ENCODE data around the gene CORO1C.

CORO1C gene

DNA sequence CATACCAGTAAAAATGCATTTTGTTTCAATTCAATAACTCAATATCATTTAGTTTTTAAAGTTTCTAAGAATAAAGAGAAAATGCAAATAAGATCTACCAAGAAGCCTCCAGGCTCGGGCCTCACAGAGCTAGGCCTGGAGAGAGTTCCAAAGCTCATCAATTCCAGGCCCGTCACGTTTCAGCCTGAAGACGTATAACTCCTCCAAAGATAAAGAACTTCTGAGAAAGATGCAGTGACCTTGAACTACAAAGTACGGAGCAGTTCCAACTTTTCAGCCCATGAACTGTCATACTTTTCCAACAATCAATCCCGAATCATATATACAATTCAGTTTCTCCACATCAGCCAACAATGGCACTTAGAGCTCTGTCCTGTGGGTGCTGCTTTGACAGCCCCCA is 17.8 kb downstream of the CORO1C start:
- H3K4me3 ChIP-seq (ENCODE audit: low read depth, low read length), result no peak overlapping the region
- TF ChIP-seq, protein P1, sequence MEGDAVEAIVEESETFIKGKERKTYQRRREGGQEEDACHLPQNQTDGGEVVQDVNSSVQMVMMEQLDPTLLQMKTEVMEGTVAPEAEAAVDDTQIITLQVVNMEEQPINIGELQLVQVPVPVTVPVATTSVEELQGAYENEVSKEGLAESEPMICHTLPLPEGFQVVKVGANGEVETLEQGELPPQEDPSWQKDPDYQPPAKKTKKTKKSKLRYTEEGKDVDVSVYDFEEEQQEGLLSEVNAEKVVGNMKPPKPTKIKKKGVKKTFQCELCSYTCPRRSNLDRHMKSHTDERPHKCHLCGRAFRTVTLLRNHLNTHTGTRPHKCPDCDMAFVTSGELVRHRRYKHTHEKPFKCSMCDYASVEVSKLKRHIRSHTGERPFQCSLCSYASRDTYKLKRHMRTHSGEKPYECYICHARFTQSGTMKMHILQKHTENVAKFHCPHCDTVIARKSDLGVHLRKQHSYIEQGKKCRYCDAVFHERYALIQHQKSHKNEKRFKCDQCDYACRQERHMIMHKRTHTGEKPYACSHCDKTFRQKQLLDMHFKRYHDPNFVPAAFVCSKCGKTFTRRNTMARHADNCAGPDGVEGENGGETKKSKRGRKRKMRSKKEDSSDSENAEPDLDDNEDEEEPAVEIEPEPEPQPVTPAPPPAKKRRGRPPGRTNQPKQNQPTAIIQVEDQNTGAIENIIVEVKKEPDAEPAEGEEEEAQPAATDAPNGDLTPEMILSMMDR (IDR thresholded peaks at IDR 0.05; ENCODE audit: control insufficient read depth, extremely low read depth, insufficient read depth), result no peak
- DNase-seq (ENCODE audit: low read depth), result no peak

DNA sequence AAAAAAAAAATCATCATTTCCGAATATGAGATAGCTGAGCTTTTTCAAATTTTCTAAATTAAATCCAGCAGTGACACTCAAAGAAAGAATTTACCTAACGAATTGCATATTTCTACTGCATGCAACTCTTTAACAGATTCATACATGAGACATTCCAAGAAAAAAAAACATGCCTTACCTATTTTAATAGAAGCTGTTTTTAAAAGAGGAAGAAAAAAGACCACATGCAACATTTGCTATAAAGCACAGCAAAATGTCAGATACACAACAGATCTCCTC is 18.5 kb downstream of the CORO1C start:
- TF ChIP-seq, protein P1 (IDR thresholded peaks at IDR 0.05; ENCODE audit: control insufficient read depth, extremely low read depth, insufficient read depth), result no peak
- no peak for DNase-seq (ENCODE audit: low read depth)
- H3K4me3 ChIP-seq (ENCODE audit: low read depth, low read length), result no peak overlapping the region

DNA sequence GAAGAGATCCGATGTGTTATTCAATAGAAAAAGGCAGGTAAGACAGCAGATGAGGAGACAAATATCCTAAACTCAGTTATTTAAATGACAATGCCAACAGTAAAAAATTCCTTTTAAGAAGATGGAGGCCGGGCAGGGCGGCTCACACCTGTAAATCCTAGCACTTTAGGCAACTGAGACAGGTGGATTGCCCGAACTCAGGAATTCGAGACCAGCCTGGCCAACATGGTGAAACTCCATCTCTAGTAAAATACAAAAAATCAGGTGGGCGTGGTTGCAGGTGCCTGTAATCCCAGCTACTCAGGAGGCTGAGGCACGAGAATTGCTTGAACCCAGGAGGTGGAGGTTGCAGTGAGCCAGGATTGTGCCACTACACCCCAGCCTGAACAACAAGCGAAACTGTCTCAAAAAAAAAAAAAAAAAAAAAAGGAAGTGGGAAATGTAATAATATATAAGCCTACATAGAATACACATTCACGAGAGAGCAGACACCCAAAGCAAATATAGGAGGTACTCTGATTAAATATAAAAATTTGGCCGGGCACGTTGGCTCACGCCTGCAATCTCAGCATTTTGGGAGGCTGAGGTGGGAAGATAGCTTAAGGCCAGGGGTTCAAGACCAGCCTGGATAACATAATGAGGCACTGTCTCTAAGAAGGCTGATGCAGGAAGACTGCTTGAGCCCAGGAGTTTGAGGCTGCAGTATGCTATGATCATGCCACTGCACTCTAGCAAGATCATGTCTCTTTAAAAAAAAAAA is 19.0 kb downstream of the CORO1C start:
- TF ChIP-seq, protein P1 (IDR thresholded peaks at IDR 0.05; ENCODE audit: control insufficient read depth, extremely low read depth, insufficient read depth), result no peak
- DNase-seq (ENCODE audit: low read depth), result peak; percentile 49

DNA sequence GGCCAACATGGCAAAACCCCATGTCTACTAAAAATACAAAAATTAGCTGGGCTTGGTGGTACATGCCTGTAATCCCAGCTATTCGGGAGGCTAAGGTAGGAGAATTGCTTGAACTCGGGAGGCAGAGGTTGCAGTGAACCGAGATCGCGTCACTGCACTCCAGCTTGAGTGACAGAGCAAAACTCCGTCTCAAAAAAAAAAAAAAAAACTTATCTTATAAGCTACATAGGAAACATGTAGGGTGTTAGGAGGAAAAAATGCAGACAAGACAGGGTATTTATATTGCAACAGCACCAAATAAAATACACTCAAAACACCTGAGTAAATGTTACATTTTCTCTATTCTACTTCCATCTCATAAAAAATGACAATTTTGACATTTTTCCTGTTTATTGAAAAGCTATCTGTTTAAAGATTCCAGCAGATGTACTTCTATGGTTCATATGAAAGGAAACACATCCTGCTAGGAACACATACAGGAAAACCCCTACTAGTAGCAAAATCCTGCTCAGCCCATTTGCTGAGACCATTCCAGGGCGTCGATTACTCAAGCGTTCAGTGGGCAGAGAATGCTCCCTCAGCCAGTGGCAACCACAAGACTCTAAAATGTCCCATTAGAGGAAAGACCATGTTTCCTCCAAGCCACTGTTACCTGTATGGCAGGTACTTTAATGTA is 19.7 kb downstream of the CORO1C start:
- TF ChIP-seq, protein P1 (IDR thresholded peaks at IDR 0.05; ENCODE audit: control insufficient read depth, extremely low read depth, insufficient read depth), result no peak
- DNase-seq (ENCODE audit: low read depth), result no peak
- H3K4me3 ChIP-seq (ENCODE audit: low read depth, low read length), result no peak overlapping the region

More for the DNA sequence above, 19.0 kb downstream of the CORO1C start:
- no peak overlapping the region for H3K4me3 ChIP-seq (ENCODE audit: low read depth, low read length)

DNA sequence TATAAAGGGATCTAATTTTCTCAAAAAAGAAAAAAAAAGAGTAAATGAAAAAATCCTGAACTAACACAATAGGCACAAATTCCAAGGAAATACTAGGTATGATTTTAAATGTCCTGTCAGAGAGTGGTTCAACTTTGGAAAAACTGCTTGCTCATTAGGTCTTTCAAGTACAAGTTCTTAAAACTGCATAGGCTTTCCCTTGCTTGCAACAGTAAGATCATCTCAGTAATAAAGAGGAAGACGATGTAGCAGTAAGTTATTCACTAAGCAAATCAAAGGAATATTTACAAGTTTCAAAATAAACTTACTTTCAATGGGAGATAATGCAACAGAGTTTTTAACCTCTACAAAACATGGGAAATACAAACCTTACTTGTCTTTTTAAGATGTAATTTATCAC is 21.6 kb downstream of the CORO1C start:
- no peak for DNase-seq (ENCODE audit: low read depth)
- H3K4me3 ChIP-seq (ENCODE audit: low read depth, low read length), result no peak overlapping the region
- TF ChIP-seq, protein P1 (IDR thresholded peaks at IDR 0.05; ENCODE audit: control insufficient read depth, extremely low read depth, insufficient read depth), result no peak

DNA sequence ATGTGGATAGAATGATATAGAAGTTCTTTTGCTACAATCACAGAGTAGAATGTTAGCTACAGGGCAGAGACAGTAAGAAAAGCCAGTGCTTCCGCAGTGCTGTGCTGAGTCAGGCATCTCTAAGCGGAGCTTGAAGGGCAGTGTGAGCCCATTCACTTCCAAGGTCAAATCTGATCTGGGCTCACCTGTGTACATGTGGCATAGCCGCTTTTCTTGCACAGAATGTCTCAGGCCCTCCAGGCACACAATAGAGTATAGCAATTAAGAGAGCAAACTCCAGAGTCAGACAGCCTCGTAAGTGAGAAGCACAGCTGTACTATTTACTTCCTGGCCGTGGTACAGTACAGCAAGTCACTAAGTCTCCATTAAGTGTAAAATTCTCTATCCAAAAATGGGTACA is 26.8 kb downstream of the CORO1C start:
- no peak for DNase-seq (ENCODE audit: low read depth)
- no peak overlapping the region for H3K4me3 ChIP-seq (ENCODE audit: low read depth, low read length)
- TF ChIP-seq, protein P1 (IDR thresholded peaks at IDR 0.05; ENCODE audit: control insufficient read depth, extremely low read depth, insufficient read depth), result no peak

All from LNCaP clone FGC (cell line).